SKM-1 treated with dmso at 0.1 percent for 144 hours (cell line): ENCODE results near the gene HLA-B.

ENCODE experiments used
- DNase-seq: peaks from one replicate; lab custom pipeline; 2025; ENCODE audit not compliant: unreplicated experiment; lab: John Stamatoyannopoulos, UW

Gene HLA-B

GRCh38 chr6:31308050-31308844 lies 48.7 kb downstream of the HLA-B start:
- no peak for DNase-seq

- no peak for DNase-seq
Measured at GRCh38 chr6:31307669-31308049, 49.3 kb downstream of the HLA-B start.

- peak; percentile 62 for DNase-seq
Measured at GRCh38 chr6:31305703-31306219, 51.2 kb downstream of the HLA-B start.

- DNase-seq, result peak; percentile 13
Measured at GRCh38 chr6:31304683-31305082, 52.3 kb downstream of the HLA-B start.
